Epidermal melanocyte (primary cell): Measurements from ENCODE around the gene SULT4A1.

Experiments
- DNase-seq: peaks from one replicate; pipeline ENCODE4 v3.0.0; 2011; ENCODE audit warnings: low spot score; ENCODE audit not compliant: insufficient read length

The SULT4A1 gene

DNA sequence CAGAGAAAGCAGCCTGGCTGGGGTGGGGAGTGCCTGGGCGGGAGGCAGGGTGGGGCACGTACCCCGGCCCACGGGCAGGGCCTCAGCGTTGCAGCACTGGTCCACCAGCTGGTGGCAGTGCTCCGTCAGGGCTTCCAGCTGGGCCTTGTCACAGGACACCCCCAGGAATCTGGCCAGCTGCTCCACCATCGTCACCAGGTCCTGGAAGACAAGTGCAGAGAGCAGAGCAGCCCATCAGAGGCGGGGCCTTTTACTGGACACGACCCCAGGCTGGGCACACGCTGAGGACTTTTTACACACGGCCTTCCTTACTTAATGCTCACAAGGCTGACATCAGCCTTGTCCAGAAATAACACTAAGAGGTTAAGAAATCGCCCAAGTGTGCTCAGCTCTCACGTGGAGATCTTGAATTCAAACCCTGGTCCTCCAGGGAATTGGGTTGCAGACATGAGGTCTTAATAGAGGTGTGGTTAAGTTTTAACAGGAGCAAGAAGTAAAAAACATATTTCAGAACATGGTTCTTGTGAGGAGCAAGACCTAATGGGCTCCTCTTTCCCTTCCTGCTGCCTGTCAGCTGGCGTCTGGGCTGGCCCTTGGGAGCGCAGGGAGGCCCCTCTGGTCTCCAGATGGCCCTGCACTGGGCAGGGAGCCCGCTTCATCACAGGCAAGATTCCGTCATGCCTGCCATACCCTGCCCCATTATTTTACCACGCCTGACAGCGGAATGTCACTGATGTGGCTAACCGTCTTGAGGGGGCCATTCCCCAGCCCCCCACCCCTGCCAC, 33.1 kb downstream of the SULT4A1 start:
- DNase-seq = peak; percentile 60

DNA sequence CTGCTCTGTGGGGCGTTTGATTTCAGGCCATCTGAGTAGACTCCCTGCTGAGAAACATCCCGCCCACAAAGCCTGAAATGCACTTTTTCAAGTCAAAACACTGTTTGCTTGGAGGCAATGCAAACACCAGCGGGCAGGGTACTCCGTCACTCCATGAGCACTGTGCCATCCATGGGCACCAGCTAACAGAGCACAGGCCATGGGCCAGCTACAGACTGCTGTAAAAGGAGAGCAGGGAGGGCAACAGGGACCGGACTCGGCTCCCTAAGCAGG, 33.7 kb downstream of the SULT4A1 start:
- no peak for DNase-seq

DNA sequence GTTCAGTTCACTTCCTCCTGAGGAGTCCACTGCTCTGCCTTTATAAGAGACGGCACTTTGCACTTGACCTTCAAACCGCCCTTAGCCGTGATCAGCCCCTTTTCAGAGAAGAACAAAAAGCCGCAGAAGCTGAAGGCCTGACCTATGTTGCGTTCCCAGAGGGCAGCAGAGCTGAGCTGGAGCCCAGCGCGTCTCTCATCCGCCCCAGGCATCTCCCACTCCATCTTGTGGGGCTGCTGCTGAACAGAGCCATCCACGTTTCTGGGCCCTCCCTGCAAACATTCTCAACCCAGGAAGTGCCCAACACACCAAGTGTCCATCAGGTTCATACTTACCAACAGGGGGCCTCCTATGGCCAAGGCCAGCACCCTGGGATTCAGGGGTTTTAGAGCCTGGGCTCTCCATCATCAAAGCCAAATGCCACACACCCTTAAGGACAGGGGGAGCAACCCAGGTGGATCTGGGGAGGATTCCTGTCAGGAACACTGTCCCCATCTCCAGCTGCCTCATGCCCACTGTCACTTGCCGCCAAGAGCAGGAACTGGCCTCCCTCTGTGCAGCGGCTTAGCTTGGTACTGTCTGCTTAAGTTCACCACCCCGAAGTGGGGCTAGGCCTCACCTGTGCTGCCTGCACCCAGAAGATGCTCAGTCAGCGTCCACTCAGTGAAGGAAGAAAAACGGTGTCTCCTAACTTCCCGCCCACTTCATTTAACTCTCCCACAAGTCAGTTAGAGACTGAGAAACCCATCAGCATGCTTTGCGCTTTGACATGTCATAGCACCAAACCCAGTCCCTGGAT, 34.2 kb downstream of the SULT4A1 start:
- DNase-seq = no peak

DNA sequence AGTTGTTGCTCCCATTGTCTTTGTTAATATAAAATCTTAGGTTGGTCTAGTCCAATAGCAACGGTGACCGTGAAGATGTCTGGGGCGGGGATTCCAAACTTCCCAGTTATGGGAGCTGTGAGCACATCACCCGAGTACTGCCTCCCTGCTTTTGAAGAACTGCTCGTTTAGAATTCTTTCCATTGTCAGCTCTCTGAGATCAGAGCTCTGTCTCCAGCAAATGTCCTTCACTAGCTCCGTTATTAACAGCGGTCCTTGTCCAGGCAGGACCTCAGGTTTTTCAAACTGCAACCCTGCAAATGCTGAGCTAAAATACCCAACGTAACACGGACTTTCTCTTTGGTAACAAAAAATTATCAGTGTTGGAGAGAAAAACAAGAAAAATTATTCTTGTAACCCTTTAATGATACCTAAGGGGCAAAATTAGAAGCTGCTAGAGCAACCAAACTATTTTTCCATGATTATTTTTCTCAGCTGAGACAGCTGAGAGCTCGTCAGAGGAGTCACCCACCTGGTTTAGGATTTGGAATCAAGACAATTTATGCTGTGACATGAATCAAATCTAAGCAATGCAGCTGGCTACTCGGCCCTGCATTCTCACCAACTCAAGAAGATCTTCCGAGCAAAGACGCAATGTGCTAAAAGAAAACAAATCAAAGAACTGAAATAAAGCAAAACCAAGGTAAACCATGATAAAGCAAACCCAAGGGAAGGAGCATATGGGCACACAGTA, 35.1 kb downstream of the SULT4A1 start:
- no peak for DNase-seq

DNA sequence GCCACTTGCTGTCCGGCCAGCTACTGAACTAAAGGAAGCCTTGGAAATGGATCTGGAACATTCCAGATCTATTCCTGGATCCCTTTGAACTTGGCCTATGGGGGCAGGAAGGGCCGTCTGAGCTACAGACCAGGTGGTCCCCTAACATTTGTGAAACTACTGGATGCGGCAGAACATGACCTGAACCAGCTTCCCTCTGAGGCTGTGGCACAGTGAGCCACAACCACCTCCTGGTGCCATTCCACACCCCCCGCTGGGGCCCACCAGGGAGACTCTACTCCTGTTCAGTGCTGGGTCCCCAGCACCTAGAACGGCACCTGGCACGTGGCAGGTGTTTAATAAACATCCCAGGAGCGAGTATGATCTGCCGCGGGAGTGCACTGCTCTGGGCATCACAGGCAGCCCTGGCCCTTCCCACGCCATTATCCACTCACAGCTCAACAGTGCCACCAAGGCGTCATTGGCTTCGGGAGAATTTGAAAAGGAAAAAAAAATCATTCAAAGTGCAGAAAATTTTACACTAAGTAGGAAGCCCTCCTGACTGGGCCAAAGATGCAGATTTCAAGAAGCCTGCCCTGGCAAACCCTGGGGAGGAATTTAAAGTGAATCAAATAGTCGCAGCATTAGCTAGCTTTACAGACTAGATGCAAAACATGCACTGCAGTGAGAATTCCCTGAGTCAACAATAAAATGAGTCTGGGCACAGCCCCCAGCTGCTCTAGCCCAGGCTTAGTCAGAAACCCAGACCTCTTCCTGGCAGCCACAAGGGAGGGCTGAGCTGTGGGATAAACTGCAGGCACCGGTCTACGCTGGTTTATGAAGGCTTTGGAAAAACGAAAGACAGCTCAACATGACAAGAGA, 35.9 kb downstream of the SULT4A1 start:
- DNase-seq = no peak

DNA sequence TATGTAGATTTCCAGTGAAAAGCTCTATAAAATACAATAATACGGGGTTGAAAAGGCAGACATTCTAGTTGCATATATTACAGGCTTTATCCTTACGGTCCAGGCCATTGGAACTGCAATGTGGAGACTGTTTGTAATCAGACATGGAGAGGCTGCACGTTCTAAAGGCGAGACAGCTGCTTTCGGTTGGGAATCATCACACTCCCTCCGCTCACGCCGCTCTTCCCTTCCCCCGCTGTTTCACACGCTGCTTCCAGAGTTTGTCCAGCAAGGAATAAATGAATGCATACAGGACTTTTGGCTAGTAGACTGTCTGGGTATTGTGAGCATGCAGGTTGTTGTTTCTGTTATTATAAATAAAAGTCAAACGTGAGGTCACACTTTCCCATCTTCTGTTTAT, 36.7 kb downstream of the SULT4A1 start:
- no peak for DNase-seq

DNA sequence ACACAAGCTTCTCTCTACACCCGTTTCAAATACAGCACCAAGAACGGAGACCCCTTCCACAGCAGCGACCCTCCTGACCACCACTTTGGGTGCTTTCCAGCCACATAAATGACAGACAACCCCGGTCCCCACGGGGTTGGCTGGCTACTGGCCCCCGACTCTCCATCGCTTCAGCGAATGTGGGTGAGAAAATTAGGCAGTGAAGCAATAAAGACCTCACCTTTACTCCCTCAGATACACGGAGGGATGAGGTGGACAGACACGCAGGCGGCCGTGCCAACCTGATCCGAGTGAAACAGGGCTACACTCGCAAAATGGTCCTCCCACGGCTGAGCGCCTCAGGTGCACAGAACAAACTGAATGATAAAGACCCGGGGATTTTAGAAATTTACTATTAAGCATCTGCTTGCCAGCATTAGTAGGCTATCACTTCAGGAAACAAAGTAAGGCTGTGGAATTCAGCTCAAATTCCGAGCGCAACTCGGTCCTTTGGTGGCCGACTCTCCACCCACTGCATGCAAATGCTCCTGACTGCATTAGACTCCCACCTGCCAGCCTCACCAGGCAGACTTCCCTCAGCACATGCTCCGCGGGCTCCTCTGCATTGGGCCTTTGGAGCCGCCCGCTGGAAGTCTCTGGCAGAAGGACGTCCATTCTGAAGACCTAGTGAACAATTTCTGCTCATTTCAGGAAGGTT, 37.4 kb downstream of the SULT4A1 start:
- DNase-seq = no peak

DNA sequence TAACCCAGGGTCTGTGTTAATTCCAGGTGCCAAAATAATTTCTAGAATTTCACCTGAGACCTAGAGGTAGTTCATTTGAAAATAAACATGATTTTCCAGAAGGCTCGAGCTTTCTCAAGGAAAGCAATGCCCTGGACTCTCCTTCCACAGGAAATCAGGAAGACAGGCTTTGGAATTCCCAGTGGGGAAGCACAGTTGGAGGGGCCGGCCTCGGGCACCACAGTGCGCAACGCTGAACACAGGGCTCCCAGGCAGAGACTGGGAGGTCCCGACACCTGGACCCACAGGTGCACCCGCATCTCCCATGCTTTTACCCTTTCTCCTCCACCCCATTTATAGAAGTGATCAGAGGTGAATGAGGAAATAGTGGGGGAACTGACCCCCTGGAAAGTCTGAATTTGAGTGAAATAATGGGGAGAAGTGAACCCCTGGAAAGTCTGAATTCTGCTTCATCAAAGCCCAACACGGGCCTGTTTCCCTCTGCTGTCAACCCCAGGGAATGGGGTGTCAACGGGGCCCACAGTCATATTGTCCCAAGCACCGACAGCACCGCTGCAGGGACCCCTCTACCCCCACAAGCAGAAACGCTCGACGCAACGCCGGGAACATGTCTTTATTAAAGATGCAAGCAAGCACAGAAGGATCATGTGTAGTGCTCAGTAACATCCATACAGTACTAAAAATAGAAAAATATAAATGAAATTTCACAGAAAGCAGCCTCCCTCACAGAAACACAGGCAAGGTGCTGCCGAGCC, 38.2 kb downstream of the SULT4A1 start:
- no peak for DNase-seq

DNA sequence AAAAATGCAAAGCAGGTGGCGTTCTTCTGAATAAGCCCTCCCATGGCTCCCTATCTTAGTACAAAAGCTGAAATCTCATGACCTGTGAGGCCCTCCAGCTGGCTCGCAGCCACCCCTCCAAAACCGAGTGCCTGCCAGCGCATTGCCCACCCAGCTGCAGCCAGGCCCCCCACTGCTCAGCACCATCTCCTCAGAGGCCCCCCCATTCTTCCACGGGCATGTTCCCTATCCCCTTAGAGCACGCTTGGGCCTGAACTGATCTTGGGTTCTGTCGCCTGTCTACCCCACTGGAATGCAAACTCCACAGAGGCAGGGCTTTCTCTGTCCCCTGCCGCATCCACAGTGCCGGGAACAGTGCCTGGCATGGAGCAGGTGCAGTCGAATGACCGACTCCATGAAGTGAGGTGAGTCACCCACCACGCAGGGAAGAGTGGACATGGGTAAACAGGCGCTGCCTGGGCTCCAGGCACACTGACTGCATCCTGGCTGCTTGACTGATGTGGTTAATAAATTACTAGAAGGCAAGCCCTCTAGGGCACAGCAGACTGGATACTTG, 38.9 kb downstream of the SULT4A1 start:
- no peak for DNase-seq

DNA sequence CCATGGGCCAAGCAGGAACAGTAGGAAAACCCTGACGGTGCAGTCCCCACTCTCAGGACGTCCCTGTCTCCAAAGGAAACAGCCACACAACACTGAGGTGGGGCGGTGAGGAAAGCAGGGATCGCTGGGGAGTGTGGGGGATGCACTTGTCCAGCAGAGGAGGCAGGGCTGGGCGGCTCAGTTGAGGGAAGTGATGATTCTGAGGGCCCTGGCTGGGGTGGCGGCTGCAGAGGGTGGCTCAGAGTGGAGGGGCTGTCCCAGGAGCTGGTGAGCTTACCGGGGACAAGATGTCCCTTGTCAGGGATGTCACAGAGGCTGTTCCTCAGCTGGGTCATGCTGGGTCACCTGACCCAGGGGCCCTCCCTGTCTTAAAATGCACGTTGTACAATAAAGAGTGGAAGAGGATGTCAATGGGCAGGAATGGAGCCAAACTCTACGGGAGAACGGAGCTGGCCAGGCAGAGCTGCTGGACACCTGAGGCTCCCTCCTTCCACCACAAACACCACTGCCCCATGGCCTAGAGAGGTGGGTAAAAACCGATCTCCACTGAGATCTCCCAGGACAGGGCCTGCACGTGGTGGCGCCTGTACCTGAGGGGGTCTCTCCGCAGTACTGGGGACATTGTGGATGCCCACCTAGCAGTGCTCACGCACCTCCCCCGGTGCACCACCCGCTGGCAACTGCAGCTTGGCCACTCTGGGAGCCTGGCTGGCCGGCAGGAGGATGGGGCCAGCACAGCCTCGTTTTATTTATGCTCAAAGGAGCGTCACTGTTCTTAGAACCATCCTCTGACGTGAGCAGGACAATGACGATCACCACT, 40.5 kb downstream of the SULT4A1 start:
- no peak for DNase-seq

DNA sequence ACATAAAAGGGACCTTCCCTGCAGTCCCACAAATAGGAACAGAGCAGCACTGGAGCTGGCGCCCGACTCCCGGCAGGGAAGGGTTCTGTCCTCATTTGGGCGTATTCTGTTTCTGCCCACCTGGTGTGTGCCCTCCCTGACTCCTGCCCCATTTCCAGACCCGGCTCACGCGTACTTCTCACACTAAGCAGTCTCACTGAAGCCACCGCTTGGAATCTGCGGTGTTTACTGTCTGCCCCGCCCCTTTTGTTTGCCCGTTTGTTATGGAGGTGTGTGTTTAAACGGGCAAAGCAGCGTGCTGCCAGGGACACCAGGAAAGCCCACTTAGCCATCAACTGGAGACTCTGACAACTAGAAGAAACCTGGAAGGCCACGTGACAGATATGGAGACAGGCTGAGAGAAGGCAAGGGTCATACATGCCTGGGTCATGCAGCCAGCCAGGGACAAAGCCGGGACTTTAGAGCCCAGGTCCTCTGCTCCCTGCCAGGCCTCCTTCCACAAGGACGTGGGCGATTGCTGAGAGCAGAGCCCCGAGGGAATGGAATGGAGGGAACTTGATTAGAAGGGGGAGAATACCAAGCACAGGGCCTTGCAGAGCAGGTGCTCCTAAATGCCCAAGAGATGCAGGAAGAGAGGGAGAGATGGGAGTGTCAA, 41.5 kb downstream of the SULT4A1 start:
- DNase-seq = no peak

DNA sequence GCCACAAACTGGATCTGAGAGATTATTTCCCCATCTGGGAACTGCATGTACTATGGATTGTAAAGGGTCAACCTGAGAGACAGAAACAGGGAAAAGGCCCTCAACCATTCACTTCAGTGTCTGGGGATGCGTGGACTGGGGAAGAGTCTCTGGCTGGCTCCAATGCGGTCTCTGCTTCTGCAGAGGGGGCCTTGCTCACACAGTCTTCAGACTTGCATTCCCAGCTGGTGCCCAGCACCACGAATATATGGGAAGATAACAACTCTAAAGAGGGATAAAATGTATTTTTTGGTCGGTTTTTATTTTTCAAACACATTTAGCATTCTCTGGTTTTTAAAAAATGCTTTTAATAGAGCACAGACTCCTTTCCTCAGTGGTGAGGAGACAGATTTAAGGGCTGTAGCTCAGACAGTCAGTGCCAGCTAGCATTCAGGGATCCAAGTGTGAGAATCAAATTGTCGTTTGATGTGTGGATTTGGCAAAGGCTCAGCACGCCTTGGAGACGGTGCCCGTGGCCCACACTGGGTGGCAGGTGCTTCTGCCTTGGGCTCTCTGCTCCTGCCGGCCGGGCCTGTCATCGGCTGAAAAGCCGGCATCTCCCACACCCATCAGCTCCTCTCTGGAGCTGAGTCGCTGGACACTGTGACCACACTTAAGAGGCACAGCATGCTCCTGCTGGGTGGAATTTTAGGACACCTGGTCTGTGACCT, 42.2 kb downstream of the SULT4A1 start:
- no peak for DNase-seq

DNA sequence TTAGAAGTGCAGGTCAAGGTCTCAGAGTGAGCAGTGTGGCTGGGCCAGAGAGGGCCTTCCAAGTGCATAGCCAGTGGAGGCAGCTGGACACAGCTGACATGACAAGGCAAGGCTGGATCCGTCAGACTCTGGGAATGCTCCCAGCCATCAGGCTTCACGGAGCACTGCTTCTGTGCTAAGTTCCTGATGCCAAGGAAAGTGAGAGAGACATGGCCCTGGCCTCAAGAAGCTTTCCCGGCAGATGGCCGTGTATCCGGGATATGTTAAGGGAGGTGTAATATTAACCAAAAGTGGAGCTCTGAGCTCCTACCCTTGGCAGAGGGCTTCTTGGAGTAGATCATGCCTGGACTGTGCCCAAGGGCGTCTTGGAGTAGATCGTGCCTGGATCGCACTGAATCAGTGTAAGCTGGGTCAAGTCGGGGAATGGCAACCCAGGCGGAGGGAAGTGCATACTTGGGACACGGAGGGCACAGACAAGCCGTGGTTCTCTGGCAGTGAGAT, 42.8 kb downstream of the SULT4A1 start:
- DNase-seq = no peak

DNA sequence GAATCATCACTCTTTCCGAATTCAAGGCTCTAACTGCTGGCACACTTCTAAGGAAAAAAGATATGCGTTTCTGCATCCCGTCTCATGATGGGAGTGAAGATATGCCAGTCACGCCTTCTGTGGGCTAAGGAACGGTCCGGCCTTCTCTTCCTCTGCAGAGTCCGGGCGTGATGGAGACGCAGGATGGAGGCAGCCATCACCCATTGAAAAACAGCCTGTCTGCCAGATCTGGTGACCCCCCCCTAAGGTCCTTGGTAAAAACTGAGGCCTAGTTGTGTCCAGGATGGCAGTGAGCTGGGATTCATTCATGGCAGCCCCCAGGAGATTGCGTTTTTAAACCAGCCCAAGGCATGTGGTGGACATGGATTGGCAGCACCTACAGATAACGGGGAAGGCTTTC, 43.3 kb downstream of the SULT4A1 start:
- no peak for DNase-seq

DNA sequence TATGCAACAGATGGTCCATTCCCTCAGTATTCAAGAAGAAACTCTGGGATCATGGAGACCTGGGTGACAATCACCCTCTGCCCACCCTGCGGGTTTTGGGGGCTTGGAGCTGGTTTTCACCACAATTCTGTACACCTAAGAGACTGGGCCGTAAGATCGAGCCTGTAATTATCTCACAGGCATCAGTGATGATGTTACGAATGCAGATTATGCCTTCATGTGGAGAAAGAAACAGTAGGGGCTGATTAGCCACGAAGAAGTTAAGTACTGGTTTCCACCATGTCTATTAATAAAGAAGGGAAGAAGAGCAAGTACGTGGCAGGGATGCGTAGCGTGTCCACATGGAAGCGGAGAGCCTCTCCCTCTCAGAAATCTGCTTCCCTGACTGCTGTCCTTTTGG, 44.9 kb downstream of the SULT4A1 start:
- DNase-seq = no peak

DNA sequence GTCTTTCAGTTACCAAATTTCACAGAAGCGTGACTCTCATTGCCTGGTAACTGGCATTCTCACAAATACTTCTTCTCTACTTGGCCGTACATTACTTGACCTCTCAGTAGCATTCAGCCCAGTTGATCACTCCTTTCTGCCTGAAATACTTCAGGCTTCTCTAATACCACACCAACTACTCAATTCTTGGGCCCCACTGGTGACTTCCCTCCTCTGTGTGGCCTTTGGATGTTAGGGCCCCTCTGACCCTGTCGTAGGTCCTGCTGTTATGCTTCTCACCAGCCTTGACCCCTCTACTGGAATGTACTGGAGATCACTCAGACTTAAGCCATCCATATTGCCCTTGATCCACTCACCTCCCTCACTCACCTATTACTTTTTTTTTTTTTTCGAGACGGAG, 48.0 kb downstream of the SULT4A1 start:
- DNase-seq = no peak

DNA sequence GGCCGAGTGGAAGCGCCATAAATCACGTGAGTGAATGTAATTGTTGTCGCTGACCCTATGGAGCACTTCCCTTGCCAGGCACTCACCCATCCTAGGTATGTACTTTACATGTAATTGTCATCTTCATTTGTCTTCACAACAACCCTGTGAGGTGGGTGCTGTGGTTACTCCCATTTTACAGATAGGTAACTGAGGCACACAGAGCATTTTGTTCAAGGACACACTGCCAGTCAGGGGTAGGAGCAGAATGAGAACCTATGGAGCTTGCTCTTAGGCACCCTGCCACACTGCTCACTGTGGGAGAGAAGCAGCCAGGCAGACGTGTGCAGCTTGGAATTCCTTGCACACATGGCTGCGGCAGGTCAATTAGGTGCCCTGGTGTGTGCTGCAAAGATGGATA, 49.4 kb downstream of the SULT4A1 start:
- DNase-seq = no peak
